Measurements from ENCODE around the gene UBC. TPM values are rescaled to one million over a fixed set of nuclear protein-coding genes. Genes with fewer than 3 reads are reported as not detected.

UBC gene
- total and polyA plus RNA-seq, 2 of the 4 experiments (the other 2 are of a cell fraction): 2,042 to 4,320 TPM

DNA sequence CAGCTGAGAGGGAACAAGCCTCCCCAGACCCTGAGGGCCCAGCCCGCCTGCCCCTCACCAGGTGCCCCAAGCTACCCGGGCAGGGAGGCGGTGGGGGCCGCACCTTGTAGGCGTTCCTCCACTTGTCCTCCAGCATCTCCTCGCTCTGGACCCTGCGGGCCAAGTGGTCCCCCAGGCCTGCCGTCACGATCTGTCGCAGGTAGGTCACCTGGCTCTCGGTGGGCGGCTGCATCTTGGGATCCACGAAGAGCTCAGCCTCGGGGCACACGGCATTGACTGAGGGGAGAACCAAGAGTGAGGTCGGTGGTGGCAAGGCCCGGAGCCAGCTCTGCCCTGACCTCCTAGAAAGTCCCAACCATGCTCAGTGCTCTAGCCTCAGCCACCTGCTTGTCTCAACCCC, 37.8 kb upstream of the UBC start:
- Histone ChIP-seq H4K20me1 (ENCODE audit: insufficient read depth, low read length) (no peaks in the 10 kb centered on the region; the same call in 1 of the 2 replicates), H2BK20ac (ENCODE audit: low read depth, low read length) (no peak overlapping the region), H3K23ac (ENCODE audit: low read depth, low read length) (no peak overlapping the region), H2BK5ac (ENCODE audit: low read depth, low read length, poor library complexity, severe bottlenecking) (no peak overlapping the region), H4K8ac (ENCODE audit: low read depth in 2 of 2, low read length in 2 of 2) (no peak overlapping the region), H3K27me3 (ENCODE audit: control insufficient read depth, insufficient read depth, low read length) (no peaks in the 10 kb centered on the region), H2AFZ (replicated peaks; ENCODE audit: low read length, poor library complexity) (no peak overlapping the region), H3K27ac (ENCODE audit: insufficient read depth, low read length) (no peak overlapping the region), H4K5ac (ENCODE audit: low read depth, low read length) (no peak overlapping the region), H3K36me3 (ENCODE audit: control insufficient read depth, insufficient read depth, low read length) (peaks cover 61% of the 10 kb centered on the region), H3K56ac (ENCODE audit: extremely low read depth, insufficient read depth, low read length) (no peak overlapping the region), H3K9me3 (ENCODE audit: control insufficient read depth, insufficient read depth, low read length) (no peaks in the 10 kb centered on the region), H3K14ac (replicated peaks; ENCODE audit: low read depth, low read length) (no peak overlapping the region), H2BK15ac (ENCODE audit: low read depth, low read length) (no peak overlapping the region), H2AK9ac (replicated peaks; ENCODE audit: low read depth, low read length, poor library complexity) (no peak overlapping the region), H3K79me1 (ENCODE audit: low read depth in 1 of 2, low read length in 2 of 2) (no peaks in the 10 kb centered on the region), H3K18ac (ENCODE audit: low read depth, low read length) (no peak overlapping the region), H3K4me2 (ENCODE audit: low read depth, low read length) (no peak overlapping the region), H3K9ac (ENCODE audit: low read depth, low read length) (no peak overlapping the region), H3K4me3 (ENCODE audit: insufficient read depth, low read depth, low read length) (no peak overlapping the region), H2AK5ac (ENCODE audit: low read depth, low read length) (no peak overlapping the region), H3K4ac (ENCODE audit: low read depth, low read length) (no peak overlapping the region), H4K91ac (ENCODE audit: insufficient read depth, low read depth, low read length) (no peak overlapping the region), H3K4me1 (ENCODE audit: control insufficient read depth, insufficient read depth, low read length) (no peaks in the 10 kb centered on the region), H2BK120ac (ENCODE audit: low read depth, low read length) (no peak overlapping the region), H3K9me1 (ENCODE audit: insufficient read depth, low read length) (no peaks in the 10 kb centered on the region)
- no TSS peak for BruUV-seq (replicated peaks)
- no peak for TF ChIP-seq RFX5 (IDR thresholded peaks at IDR 0.05; ENCODE audit: low read depth, low read length)
- TF ChIP-seq FOS (IDR thresholded peaks at IDR 0.05; ENCODE audit: low read depth, low read length): no peak
- TF ChIP-seq POLR2A (IDR thresholded peaks at IDR 0.05; ENCODE audit: low read depth, low read length): no peak
- no peak for TF ChIP-seq RAD21 (IDR thresholded peaks at IDR 0.05; ENCODE audit: low read length)
- no peak for TF ChIP-seq CEBPB (IDR thresholded peaks at IDR 0.05; ENCODE audit: low read depth, low read length)
- no peak for TF ChIP-seq MAFK (IDR thresholded peaks at IDR 0.05; ENCODE audit: low read depth, low read length)
- TF ChIP-seq CHD1 (IDR thresholded peaks at IDR 0.05; ENCODE audit: low read depth, low read length): no peak
- no peak for TF ChIP-seq SMC3 (IDR thresholded peaks at IDR 0.05; ENCODE audit: low read depth, low read length)
- ChIA-PET POLR2A (ENCODE audit: unreplicated experiment) (no interaction called here), CTCF (interaction anchor here (1.0 kb wide), 1 partner anchor 12 kb away, joined by 3 read pairs; no protein-coding TSS in a partner anchor)
- dilution Hi-C loops (cut with HindIII; ENCODE audit: low sequenced_read_pairs, unreplicated experiment) (no loop called here), in situ Hi-C loops (cut with MboI; ENCODE audit: low sequenced_read_pairs) (no loop called here), intact Hi-C loops (cut with micrococcal nuclease) (no loop called here)
- 98% methylated on average over 15 of the region's 17 CpGs; no CpG with 5 or more reads in 1 of the 2 experiments for WGBS, 2 experiments (ENCODE audit: extremely low coverage in 2 of 2, insufficient read length in 1 of 2)
- DNase-seq (no peak), ATAC-seq (ENCODE audit: low read depth) (no peak)
